Cardiac muscle cell (in vitro differentiated cells and primary cell): Measurements from ENCODE around the gene GALNT18. TPM values are rescaled to one million over a fixed set of nuclear protein-coding genes. Genes with fewer than 3 reads are reported as not detected.

ENCODE experiments used
- DNase-seq, 2 donors: peaks; one replicate each; pipeline versions ENCODE4 v3.0.0 to v3.0.0-alpha.2; 2010 to 2017; ENCODE audit warnings: low read depth in 1 of 2, low spot score in 1 of 2
- H3K27ac ChIP-seq: fragments of 200-600 bp; sonication (generic); 2 replicates; pipeline ENCODE4 v1.5.1; 2016
- H3K27me3 ChIP-seq: fragments of 200-600 bp; sonication (generic); 2 replicates; pipeline ENCODE4 v1.6.0; 2016; ENCODE audit warnings: control low read depth
- H3K36me3 ChIP-seq: fragments of 200-600 bp; sonication (generic); 2 replicates; pipeline ENCODE4 v1.5.1; 2016; ENCODE audit warnings: control low read depth
- H3K4me1 ChIP-seq: fragments of 200-600 bp; sonication (generic); 2 replicates; pipeline ENCODE4 v1.8.1; 2017; ENCODE audit warnings: low read depth, mild to moderate bottlenecking, mixed run types
- H3K4me3 ChIP-seq: fragments of 200-600 bp; sonication (generic); 2 replicates; pipeline ENCODE4 v1.5.1; 2016; ENCODE audit warnings: mild to moderate bottlenecking
- H3K9me3 ChIP-seq: fragments of 200-600 bp; sonication (generic); 2 replicates; pipeline ENCODE4 v1.5.1; 2017; ENCODE audit warnings: low read depth, mild to moderate bottlenecking, control low read depth
- polyA plus RNA-seq: library from polyadenylated mRNA; unstranded; fragments of >200 nt; fragmentation: Nextera tagmentation; extraction: Ambion mirVana; gene quantifications from 2 replicates; pipeline ENCODE4 v1.2.1, GENCODE V29; 2016
- total RNA-seq: library from RNA; depleted of rRNA; stranded (reverse); fragments of >200 nt; gene quantifications from 2 replicates; pipeline ENCODE4 v1.2.3, GENCODE V29; 2016
- TF ChIP-seq, protein P1 (sequence below): IDR thresholded peaks from 2 replicates; pipeline ENCODE4 v1.5.1; 2012; ENCODE audit warnings: low read depth, mild to moderate bottlenecking, low read length

Gene GALNT18
- total and polyA plus RNA-seq, 2 experiments from 2014 or later = 2.1 to 2.2 TPM

GRCh38 chr11:11446564-11446963 lies 175.2 kb downstream of the GALNT18 start:
- no peak for DNase-seq
- H3K27me3 ChIP-seq = no peaks in the 10 kb centered on the region
- no peak overlapping the region for H3K4me3 ChIP-seq
- no peaks in the 10 kb centered on the region for H3K36me3 ChIP-seq
- no peak overlapping the region for H3K27ac ChIP-seq
- no peaks in the 10 kb centered on the region for H3K9me3 ChIP-seq
- H3K4me1 ChIP-seq = no peaks in the 10 kb centered on the region
- TF ChIP-seq, protein P1, sequence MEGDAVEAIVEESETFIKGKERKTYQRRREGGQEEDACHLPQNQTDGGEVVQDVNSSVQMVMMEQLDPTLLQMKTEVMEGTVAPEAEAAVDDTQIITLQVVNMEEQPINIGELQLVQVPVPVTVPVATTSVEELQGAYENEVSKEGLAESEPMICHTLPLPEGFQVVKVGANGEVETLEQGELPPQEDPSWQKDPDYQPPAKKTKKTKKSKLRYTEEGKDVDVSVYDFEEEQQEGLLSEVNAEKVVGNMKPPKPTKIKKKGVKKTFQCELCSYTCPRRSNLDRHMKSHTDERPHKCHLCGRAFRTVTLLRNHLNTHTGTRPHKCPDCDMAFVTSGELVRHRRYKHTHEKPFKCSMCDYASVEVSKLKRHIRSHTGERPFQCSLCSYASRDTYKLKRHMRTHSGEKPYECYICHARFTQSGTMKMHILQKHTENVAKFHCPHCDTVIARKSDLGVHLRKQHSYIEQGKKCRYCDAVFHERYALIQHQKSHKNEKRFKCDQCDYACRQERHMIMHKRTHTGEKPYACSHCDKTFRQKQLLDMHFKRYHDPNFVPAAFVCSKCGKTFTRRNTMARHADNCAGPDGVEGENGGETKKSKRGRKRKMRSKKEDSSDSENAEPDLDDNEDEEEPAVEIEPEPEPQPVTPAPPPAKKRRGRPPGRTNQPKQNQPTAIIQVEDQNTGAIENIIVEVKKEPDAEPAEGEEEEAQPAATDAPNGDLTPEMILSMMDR = no peak

GRCh38 chr11:11445441-11446185 lies 176.2 kb downstream of the GALNT18 start:
- Histone ChIP-seq H3K36me3 (no peaks in the 10 kb centered on the region), H3K27me3 (no peaks in the 10 kb centered on the region), H3K27ac (no peak overlapping the region), H3K4me3 (no peak overlapping the region), H3K4me1 (no peaks in the 10 kb centered on the region), H3K9me3 (no peaks in the 10 kb centered on the region)
- TF ChIP-seq, protein P1 = no peak
- DNase-seq = no peak

DNA sequence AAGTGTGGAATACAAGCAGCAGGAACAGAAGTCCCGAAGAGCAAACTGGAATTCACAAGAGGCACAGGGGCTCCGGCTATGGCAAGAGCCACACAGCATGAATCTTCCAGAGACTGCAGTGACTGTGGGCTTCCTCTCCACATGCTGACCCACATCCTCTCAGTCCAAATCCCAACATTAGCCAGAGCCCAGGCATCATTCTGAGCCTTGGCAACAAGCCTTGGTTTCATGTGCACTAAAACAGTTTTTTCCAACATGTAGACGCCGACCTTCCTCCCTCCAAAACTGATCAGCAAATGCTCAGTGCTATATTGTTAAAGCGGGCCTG lies 177.0 kb downstream of the GALNT18 start:
- Histone ChIP-seq H3K9me3 (no peaks in the 10 kb centered on the region), H3K27ac (no peak overlapping the region), H3K4me1 (no peaks in the 10 kb centered on the region), H3K27me3 (no peaks in the 10 kb centered on the region), H3K36me3 (no peaks in the 10 kb centered on the region), H3K4me3 (no peak overlapping the region)
- TF ChIP-seq, protein P1 = no peak
- no peak for DNase-seq

GRCh38 chr11:11444027-11444803 lies 177.6 kb downstream of the GALNT18 start:
- TF ChIP-seq, protein P1 = no peak
- peak in 1 of 2 donors; percentile 55 for DNase-seq
- H3K9me3 ChIP-seq = no peaks in the 10 kb centered on the region
- H3K4me1 ChIP-seq = no peaks in the 10 kb centered on the region
- H3K27ac ChIP-seq = no peak overlapping the region
- H3K36me3 ChIP-seq = no peaks in the 10 kb centered on the region
- H3K4me3 ChIP-seq = no peak overlapping the region
- H3K27me3 ChIP-seq = no peaks in the 10 kb centered on the region

GRCh38 chr11:11442791-11443190 lies 179.0 kb downstream of the GALNT18 start:
- Histone ChIP-seq H3K9me3 (no peaks in the 10 kb centered on the region), H3K36me3 (no peaks in the 10 kb centered on the region), H3K4me3 (no peak overlapping the region), H3K4me1 (no peaks in the 10 kb centered on the region), H3K27ac (no peak overlapping the region), H3K27me3 (no peaks in the 10 kb centered on the region)
- DNase-seq = no peak
- TF ChIP-seq, protein P1 = no peak
